Renal pelvis (tissue), 4 donors: ENCODE measurements around the gene TXNDC11. TPM values are rescaled to one million over a fixed set of nuclear protein-coding genes. Genes with fewer than 3 reads are reported as not detected.
A peak's percentile ranks its signal among the peaks of the same experiment; 100 is the strongest.

Source experiments
- DNase-seq: peaks from one replicate; pipeline ENCODE4 v3.0.0-alpha.2; 2013
- polyA plus RNA-seq, 3 donors: library from polyadenylated mRNA; unstranded; fragments of 120-200 nt; gene quantifications; one replicate each; pipeline ENCODE4 v1.2.1, GENCODE V29; 2013; ENCODE audit not compliant: insufficient read length in 3 of 3

Gene TXNDC11
- polyA plus RNA-seq, 3 donors: 40.3 to 47.1 (median 43.1) TPM

DNA sequence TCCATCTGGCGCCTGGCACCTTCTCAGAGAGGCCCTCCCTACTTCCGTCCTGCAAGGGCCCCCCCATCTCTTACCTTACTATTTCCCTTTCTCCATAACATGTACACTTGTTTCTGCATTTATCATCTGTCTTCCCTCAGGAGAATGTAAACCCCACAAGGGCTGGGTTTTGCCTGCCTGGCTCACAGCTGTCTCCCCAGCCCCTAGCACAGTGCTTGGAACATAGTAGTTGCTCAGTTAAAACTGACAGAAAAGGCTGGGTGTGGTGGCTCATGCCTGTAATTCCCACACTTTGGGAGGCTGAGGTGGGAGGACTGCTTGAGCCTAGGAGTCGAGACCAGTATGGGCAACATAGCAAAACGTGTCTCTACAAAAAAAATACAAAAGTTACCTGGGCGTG is 80.1 kb downstream of the TXNDC11 start:
- no peak for DNase-seq

DNA sequence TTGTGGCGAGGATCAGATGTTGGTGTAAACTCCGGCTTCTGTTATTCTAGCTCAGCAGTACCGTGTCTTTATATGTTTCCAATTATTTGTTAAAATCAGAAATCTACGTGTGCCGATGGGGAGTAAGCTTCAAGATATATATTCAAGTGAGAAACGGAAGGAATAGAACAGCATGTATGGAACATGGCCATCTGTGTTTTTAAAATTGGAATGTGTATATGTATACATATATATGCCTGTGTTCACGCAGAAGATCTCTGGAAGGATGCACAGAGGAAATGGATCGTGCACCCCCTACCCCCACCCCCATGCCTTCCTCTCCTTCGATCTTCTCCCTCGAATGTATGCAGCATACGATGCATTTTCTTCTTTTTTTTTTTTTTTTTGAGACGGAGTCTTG is 82.1 kb downstream of the TXNDC11 start:
- DNase-seq: no peak

DNA sequence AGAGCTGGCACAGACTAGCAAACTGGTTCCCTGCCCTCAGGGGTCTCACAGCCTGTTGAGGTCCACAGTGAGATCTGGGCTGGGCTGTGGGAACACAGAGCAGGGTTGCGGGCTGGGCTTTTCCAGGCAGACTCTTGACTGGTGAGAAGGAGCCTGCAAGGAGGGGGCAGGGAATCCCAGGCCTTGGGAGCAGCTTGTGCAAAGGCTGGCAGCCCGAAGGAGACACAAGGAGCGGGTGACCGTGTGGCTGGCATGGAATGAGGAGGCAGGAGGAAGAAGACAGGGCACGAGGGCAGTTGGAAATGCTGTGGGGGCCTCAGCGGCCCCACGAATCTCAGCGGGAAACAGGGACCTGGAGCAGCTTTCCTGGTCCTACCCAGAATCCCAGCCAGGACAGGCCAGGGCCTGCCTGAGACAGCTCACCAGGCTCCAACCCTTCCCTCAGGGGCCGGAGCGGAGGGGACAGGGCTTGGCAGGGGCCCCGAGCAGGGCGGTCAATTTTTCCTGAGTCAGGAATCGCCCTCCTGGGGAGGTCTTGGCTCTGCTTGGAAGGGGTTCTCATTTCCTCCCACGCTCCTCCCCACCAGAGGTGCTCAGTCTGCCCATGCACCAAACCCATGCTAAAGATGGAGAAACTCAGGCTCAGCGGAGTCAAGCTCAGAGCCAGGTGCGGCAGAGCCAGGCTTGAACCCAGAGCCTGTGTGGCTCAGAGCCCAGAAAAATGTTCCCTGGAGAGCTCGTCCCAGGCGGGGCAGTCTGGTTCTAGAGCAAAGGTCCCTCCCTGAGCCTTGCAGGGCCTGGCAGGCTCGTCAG is 83.6 kb downstream of the TXNDC11 start:
- no peak for DNase-seq

DNA sequence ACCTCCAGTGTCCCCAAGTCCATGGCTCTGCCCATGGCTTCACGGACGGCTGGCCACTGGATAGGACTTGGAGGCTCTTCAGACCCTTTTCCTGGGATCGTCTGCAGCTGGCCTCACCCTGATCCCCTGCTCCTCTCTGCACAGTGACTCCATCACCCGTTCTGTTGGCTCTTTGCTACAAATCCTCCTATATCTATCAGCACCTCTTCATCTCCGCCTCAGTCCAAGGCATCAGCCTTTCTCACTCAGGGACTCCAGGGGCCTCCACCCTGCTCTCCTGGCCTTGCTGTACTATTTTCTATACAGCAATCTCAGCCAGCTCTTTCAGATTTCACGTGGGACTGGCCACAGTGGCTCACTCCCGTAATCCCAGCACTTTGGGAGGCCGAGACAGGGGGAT is 85.1 kb downstream of the TXNDC11 start:
- DNase-seq: no peak

DNA sequence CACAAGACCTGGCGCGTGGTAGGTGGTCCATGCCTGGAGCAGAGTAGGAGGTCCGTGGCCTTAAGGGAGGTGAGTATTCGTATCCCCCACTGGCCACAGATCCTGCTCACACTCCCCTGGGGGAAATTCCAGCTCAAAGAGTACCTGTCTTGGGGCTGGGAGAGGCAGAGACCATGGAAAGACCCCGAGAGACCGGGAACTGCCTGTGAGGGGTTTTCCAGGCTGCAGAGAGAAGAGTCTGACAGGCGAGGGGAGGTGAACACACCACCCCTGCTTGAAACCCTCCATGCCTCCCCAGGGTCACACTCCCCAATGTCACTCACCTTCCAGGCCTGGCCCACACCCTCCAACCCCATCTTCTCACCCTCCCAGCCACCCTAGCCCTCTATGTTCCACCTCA is 87.0 kb downstream of the TXNDC11 start:
- DNase-seq: no peak

DNA sequence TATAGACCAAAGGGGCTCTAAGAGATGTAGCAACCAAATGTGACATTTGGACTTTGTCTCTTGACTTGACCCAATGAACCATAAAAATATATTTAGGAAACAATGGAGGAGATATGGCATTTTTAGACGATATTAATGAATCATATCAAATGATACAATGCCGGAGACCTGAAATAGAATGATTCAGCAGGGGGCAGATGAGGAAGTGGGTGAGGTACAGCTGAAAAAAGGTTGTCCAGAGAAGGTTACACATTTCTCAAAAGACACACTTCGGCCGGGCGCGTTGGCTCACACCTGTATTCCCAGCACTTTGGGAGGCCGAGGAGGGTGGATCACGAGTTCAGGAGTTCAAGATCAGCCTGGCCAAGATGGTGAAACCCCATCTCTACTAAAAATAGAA is 90.9 kb downstream of the TXNDC11 start:
- DNase-seq: no peak

DNA sequence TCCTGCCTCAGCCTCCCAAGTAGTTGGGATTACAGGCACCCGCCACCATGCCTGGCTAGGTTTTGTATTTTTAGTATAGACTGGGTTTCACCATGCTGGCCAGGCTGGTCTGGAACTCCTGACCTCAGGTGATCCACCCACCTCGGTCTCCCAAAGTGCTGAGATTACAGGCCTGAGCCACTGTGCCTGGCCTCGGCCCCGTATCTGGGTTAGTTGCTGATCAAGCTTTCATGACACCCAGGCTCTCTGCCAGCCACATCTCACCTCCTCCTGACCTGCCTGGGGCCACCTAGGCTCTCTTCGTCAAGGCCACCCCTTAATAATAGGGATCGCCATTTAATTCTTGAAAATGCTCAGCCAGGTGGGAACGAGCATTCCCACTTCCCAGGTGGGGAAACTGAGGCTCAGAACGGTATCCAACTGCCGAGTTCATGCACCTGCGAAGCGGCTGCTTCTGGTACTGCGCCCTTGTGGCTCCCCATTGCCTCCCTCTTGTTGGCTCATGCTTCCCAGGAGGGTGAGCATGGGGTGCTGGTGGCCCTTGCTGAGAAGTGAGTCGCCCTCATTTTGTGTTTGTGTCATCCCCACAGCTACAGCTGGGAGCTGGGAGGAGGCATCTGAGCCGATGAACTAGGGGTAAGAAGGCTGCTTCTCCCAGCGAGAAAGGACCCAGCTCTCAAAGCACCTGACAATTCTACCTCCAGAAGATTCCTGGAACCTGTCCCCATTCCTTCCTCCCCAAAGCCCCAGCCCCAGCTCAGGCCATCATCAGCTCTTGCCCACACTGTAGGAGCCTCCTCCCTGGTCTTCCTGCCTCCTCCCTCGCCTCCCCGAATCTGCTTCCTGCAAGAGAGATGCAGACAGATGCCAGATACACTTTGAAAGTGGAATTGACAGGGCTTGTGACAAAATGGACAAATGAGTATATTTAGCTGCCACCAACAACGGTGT is 91.7 kb downstream of the TXNDC11 start:
- DNase-seq: no peak

DNA sequence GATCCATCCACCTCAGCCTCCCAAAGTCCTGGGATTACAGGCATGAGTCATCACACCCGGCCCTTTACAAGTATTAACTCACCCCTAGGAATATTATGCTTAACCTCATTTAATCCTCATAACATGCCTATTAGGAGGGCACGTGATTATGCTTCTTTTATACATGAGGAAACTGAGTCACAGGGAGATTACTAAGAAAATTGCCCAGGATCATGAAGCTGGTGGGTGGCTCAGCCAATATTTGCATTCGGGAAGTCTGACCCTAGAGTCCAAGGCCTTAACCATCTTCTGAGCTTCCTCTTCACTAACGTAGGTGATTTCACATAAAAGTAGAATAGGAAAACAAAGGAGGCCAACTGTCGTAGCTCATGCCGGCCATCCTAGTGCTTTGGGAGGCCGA is 93.4 kb downstream of the TXNDC11 start:
- no peak for DNase-seq

DNA sequence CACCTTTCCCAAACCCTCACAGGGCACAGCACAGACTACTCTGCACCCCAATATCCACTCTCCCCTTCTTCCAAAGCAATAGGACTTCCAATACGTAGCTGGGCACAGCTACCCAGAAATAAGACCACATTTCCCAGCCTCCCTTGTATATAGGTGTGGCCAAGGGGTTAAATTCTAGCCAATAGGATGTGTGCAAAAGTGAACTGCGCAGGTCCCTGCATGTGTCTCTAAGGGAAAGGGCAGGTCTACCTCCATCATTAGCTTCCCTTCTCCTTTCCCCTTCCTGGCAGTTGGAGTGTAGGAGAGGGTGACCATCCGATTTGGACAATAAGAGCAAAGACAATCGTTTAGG is 99.9 kb downstream of the TXNDC11 start:
- DNase-seq: no peak

DNA sequence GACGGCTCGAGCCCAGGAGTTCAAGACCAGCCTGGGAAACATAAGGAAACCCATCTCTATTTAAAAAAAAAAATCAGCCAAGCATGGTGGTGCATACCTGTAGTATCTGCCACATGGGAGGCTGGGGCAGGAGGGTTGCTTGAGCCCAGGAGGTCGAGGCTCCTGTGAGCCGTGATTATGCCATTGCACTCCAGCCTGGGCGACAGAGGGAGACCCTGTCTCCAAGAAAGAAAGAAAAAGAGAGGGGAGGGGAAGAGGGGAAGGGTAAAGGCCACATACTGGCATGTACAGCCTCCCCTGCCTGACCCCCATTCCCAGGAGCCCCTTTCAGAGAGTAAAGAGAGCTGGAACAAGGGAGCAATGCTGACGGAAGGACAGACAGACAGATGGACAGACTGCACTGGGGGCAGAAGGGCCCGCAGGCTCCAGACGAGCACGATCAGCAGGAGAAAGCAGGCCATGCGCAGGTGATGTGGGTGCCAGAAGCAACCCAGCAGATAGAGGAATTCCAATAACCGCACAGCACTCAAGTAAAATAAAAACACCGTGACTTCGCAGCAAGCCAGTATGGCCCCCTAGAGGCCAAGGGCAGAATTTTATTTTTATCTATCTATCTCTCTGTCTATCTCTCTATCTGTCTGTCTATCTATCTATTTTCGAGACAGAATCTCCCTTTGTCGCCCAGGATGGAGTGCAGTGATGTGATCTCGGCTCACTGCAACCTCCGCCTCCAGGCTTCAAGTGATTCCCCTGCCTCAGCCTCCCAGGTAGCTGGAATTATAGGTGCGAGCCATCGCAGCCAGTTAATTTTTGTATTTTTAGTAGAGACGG is 101.5 kb downstream of the TXNDC11 start:
- DNase-seq: no peak

DNA sequence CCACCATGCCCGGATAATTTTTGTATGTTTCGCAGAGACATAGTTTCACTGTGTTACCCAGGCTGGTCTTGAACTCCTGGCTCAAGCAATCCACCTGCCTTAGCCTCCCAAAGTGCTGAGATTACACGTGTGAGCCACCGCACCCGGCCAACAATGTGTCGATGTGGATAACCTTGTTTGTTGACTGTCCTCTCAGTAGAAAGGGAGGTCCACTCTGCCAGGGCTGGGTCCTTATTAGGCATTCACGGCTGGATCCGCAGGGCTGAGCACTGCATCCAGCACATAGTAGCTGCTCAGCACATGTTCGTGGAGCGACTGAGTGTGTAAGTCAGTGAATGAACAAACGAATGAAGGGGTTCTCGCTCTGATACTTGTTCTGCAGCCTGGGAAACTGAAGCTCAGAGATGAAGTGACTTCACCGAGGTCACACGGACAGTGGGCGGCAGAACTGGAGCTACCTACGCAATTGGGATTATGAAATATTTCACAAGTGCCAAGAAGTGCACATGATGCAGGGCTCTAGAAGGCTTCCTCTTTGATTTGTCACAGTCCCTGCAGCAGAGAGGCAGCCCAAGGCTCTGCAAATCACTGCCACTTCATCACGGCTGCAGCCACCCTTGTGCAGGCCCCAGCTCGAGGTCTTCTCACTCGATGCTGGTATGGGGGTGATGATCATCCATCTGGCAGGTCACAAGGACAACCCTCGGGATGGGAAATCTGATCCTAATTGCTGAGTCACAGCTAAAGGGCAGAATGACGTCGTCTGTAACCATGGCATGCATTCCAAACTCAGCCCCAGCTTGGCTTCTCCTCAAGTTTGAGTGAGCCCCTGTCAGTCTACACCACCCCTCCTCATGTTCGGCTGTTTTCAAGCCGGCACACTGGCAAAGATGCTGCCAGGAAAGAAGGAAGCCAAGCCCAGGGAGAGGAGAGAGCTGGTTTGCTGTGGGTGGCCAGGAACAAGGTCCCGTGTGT is 102.4 kb downstream of the TXNDC11 start:
- no peak for DNase-seq

DNA sequence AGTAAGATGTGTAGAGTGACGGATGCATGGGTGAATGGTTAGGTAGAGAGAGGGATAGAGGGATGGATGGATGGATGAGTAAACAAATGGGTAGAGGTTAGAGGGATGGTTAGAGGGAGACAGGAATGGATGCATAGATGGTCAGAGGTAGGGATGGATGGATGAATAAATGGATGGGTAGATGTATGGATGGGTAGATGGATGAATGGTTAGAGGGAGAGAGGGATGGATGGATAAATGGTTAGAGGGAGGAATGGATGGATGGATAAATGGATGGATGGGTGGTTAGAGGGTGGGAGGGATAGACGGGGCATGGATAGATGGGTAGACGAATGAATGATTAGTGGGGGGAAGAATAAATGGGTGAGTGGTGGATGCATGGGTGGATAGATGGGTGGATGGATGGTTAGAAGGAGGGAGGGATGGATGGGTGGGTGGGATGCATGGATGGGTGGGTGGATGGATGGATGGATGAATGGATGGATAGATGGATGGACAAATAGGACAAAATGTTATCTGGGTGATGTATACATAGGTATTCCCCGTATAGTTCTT is 103.6 kb downstream of the TXNDC11 start:
- no peak for DNase-seq

DNA sequence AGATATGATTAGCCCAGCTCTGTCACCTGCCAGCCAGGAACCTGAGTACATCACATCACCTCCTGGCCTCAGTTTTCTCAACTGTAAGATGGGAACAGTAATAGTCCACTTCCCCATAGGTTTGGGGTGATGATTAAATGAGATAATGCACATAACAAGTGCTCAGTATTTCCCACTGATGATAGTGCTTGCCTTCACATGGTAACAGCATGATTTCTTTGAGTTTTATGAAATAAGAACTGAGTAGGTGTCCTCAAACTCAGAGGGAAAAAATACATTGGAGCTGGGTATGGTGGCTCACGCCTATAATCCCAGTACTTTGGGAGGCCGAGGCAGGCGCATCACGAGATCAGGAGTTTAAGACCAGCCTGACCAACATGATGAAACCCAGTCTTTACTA is 104.5 kb downstream of the TXNDC11 start:
- DNase-seq: no peak

DNA sequence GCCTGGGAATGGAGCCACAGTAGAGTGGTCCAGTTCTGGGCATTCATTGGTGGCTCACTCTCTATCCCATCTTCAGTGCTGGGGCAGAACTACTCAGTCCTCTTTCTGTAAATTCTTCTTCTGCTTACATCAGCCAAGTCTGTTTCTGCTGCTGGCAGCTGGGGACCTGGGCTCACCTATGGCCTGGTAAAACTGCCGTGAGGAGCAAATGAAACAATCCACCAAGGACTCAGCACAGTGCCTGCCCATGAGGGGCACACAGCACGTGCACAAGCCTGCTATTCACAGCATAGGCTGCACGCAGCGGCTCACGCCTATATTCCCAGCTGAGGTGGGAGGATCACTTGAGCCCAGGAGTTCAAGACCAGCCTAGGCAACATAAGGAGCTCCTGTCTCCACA is 105.3 kb downstream of the TXNDC11 start:
- no peak for DNase-seq

DNA sequence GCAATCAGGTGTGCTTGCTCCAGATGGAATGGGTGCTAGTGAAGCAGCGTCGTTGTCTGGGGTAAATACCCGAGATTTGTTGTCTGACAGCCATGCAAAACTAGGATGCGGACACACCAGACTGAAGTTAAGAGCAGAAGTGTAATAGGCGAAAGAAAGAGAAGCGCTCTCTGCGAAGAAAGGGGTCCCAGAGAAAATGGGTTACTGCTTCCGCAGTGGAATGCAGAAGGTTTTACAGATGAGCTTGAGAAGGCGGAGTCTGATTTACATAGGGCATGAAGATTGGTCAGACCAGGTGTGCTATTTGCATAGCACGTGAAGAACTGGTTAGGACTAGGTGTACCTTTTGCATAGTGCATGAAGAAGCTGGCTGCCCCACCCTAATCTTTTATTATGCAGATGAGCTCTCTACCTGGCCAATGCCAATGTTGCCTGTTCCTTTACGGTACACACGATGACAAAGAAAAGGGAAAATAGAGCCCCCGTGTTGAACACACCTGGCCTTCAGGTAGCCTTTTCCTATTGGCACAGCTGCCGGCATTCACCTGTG is 106.4 kb downstream of the TXNDC11 start:
- peak; percentile 64 for DNase-seq

DNA sequence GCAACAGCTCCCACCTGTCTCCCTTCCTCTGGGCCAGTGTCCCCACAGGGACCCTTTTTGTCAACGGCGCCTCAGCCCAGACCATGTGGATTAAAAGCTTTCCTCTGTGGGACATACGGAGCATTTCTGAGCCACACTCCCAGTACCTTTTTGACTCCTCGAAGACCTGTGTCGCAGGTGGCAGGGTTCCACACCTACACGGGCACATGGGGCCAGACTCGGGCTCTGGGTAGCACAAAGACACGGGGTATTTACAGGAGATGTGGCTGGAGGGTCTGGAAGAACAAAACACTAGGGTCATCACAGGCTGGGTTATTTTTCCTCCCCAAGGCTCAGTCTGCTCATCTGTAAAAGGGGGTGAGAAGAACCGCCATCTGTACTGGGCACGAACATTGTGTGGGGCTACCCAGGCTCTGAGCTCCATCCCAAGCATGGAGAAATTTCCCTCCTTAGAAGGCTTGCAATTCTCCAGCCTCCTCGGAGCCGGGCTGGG is 106.9 kb downstream of the TXNDC11 start:
- no peak for DNase-seq

DNA sequence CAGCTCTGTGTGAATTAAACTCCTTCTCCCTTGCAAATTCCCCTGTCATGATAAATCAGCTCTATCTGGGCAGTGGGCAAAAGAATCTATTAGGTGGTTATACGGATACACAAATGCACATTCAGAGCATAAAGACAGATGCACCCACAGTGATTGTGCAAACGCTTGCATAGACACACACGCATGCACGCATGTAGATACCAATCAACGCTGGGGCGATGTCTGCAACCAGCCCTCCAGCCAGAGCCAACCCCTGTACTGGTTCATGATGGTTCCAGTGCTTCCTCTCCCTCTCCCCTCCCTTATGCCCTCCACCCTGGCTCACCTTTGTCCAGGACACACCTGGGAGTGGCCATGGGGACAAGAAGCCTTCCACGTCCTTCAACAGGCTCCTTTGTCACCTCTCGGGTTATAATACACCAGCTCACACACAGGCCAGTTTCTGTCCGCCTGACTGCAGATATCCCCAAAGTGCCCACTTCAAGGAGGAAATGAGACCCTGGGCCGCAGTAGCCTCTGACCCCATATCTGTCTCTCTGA is 107.5 kb downstream of the TXNDC11 start:
- DNase-seq: no peak

DNA sequence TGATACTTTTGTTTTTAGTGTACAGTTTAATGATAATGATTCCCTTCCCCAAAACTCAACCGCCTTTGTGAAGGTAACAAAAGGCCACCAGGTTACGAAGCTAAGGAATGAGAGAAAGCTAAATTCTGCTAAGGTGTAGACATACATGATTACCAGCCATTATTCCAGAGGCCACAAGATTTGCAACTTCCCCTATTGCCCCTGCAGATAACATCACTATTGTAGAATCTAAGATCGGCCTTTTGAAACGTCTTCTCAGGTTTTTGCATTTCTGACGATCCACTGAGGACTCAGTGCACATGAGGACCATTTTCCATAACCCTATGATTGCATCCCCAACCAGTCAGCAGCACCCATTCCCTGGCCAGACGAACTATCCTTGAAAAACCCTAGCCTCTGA is 108.3 kb downstream of the TXNDC11 start:
- DNase-seq: no peak

DNA sequence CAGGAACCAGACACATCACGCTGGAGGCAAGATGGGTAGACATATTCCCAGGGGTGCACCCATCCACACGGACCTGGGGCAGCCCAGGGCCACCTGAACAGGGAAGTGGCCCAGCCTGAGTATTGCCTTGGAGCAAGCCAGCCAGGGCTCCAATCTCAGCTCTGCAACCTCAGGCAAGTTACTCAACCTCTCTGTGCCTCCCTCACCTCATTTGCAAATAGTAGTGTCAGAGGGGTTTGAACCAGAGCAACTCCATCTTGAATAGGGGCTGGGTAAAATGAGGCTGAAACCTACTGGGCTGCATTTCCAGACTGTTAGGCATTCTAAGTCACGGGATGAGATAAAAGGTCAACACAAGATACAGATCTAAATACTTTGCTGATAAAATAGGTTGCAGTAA is 109.5 kb downstream of the TXNDC11 start:
- DNase-seq: no peak

DNA sequence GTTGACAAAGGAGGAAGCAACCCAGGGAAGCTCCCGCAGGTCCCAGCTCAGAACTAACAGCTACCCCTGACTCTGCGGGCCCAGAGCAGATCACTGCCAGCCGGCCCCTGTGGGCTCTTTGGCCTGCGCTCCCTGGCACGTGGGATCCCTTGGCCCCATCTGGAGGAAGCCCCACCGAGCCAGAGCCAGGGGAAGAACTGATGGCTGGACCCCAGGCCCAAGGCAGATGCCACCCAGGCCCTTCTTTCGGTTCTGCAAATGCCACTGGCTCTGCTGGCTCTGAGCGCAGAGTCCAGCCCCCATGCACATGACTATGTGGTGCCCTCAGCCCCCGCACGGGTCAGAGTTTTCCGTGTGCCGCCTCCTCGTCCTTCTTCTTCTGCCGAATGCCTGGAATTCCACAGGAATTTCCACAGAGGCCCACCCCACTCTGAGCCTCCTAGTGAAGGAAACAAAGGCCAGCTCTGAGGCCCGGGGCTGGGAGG is 110.2 kb downstream of the TXNDC11 start:
- DNase-seq: peak; percentile 74
